Mucosa of descending colon (tissue), 3 donors: ENCODE data around the gene HLA-C. TPM values are rescaled to one million over a fixed set of nuclear protein-coding genes. Genes with fewer than 3 reads are reported as not detected.
A peak's percentile ranks its signal among the peaks of the same experiment; 100 is the strongest.

Experiments
- ATAC-seq: fragments of 200-7000 bp; cut with Tn5 transposase; one replicate; pipeline ENCODE4 v1.9.1; 2020; ENCODE audit warnings: mild to moderate bottlenecking, moderate library complexity
- DNase-seq, 3 donors: peaks; one replicate each; pipeline ENCODE4 v3.0.0-alpha.2; 2020
- H3K36me3 ChIP-seq: fragments of 200-600 bp; one replicate; pipeline ENCODE4 v1.8.0; 2021; ENCODE audit warnings: low read depth, mild to moderate bottlenecking
- H3K4me1 ChIP-seq: fragments of 200-600 bp; one replicate; pipeline ENCODE4 v1.8.0; 2021; ENCODE audit warnings: low read depth, mild to moderate bottlenecking
- H3K4me3 ChIP-seq: fragments of 200-600 bp; one replicate; pipeline ENCODE4 v1.8.0; 2021; ENCODE audit warnings: mild to moderate bottlenecking
- H3K9me3 ChIP-seq: fragments of 200-600 bp; one replicate; pipeline ENCODE4 v1.8.0; 2021; ENCODE audit warnings: mild to moderate bottlenecking
- intact Hi-C, 2 donors: fragments of 100-400 bp; cut with DNase I in 1 of 2; cut with micrococcal nuclease in 1 of 2; formaldehyde crosslinking; loops; one replicate each; pipeline versions ENCODE4 v1.11.0 to v1.11.1; 2022; cut with DNase I, micrococcal nuclease
- total RNA-seq, 3 donors: library from RNA; stranded (reverse); fragmentation: NEBNext Ultra II Directional in 2 of 3; extraction: Animal tissue kit (Norgen Biotek cat#: 25700) in 2 of 3; gene quantifications; one replicate each; pipeline versions ENCODE4 v1.2.1 to v1.2.4, GENCODE V29; 2021 to 2023
- TF ChIP-seq, protein P1 (sequence below): fragments of 200-600 bp; IDR thresholded peaks from one replicate; pipeline ENCODE4 v1.8.0; 2022; ENCODE audit warnings: antibody characterized with exemption, mild to moderate bottlenecking
- donor health status: DM: no; HTN: no; CAD: no; lungs with moderate emphysema.
- donor health status: DM: no; HTN: no; CAD: no.
- donor health status: DM: no; HTN: yes; CAD: no.

HLA-C gene
- total RNA-seq, 3 donors from 2014 or later = 965 to 2,616 (median 1,478) TPM

DNA sequence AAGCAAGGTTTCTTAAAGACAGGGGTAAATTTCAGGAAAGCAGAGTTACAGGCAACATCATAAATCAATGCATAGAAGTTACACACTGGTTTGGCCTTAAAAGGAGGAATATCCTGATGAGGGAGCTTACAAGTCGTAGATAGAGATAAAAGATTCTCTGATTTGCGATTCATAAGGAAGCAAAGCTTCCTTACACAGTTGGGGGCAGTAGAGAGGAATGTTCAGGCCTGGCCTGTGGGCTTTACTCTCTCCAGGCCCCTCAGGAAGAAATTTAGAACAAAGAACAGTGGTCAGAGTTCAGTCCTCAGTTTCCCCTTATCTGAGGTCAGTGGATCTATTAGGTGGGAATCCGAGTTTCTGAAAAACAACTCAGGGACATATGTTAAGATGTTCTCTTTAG, 19.3 kb downstream of the HLA-C start:
- TF ChIP-seq, protein P1, sequence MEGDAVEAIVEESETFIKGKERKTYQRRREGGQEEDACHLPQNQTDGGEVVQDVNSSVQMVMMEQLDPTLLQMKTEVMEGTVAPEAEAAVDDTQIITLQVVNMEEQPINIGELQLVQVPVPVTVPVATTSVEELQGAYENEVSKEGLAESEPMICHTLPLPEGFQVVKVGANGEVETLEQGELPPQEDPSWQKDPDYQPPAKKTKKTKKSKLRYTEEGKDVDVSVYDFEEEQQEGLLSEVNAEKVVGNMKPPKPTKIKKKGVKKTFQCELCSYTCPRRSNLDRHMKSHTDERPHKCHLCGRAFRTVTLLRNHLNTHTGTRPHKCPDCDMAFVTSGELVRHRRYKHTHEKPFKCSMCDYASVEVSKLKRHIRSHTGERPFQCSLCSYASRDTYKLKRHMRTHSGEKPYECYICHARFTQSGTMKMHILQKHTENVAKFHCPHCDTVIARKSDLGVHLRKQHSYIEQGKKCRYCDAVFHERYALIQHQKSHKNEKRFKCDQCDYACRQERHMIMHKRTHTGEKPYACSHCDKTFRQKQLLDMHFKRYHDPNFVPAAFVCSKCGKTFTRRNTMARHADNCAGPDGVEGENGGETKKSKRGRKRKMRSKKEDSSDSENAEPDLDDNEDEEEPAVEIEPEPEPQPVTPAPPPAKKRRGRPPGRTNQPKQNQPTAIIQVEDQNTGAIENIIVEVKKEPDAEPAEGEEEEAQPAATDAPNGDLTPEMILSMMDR = no peak
- intact Hi-C loops = no loop called here
- DNase-seq (no peak), ATAC-seq (no peak)
- no peak overlapping the region for H3K4me3 ChIP-seq
- H3K9me3 ChIP-seq = peaks cover 7% of the 10 kb centered on the region
- no peaks in the 10 kb centered on the region for H3K36me3 ChIP-seq
- H3K4me1 ChIP-seq = no peaks in the 10 kb centered on the region

DNA sequence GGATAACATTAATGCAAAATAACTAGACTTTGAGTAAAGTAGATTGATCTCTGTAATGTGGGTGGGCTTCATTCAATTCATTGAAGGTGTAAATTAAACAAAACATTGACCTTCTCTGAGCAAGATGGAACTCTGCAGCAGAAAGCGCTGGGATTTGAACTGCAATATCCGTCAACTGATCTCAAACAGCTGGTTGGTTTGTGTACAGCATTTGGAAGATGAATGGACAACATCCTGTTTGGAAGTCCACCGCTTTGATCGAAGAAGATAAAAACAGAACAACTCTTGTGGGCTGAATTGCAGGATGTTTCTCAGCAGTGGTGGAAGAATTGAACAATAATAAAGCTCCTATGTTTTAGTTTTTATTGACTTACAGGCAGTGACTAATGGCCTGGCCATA, 20.6 kb downstream of the HLA-C start:
- H3K4me3 ChIP-seq = no peak overlapping the region
- no peaks in the 10 kb centered on the region for H3K4me1 ChIP-seq
- no peak for ATAC-seq
- peaks cover 7% of the 10 kb centered on the region for H3K9me3 ChIP-seq
- intact Hi-C loops = no loop called here
- TF ChIP-seq, protein P1 = no peak
- DNase-seq = no peak
- H3K36me3 ChIP-seq = no peaks in the 10 kb centered on the region

DNA sequence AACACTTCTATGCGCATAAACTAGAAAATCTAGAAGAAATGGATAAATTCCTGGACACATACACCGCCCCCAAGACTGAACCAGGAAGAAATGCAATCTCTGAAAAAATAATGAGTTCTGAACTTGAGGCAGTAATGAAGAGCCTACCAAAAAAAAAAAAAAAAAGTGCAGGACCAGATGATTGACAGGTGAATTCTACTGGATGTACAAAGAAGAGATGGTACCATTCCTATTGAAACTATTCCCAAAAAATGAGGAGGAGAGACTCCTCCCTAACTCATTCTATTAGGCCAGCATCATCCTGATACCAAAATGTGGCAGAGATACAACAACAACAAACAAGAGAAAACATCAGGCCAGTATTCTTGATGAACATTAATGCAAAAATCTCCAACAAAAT, 22.7 kb downstream of the HLA-C start:
- TF ChIP-seq, protein P1 = no peak
- ATAC-seq = no peak
- intact Hi-C loops = no loop called here

DNA sequence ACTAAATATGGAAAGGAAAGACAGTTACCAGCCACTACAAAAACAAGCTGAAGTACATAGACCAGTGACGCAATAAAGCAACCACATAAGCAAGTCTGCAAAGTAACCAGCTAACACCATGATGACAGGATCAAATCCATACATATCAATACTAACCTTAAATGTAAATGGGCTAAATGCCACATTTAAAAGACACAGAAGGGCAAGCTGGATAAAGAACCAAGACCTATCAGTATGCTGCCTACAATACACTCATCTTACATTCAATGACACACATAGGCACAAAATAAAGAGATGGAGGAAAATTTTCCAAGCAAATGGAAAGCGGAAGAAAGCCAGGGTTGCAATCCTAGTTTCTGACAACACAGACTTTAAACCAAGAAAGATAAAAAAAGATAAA, 24.1 kb downstream of the HLA-C start:
- intact Hi-C loops = no loop called here
- H3K36me3 ChIP-seq = no peaks in the 10 kb centered on the region
- H3K9me3 ChIP-seq = peaks cover 7% of the 10 kb centered on the region
- no peaks in the 10 kb centered on the region for H3K4me1 ChIP-seq
- DNase-seq (no peak), ATAC-seq (no peak)
- no peak overlapping the region for H3K4me3 ChIP-seq
- TF ChIP-seq, protein P1 = no peak

More for the DNA sequence above, 22.7 kb downstream of the HLA-C start:
- no peak for DNase-seq
- H3K4me3 ChIP-seq = no peak overlapping the region
- no peaks in the 10 kb centered on the region for H3K36me3 ChIP-seq
- no peaks in the 10 kb centered on the region for H3K4me1 ChIP-seq
- peaks cover 7% of the 10 kb centered on the region for H3K9me3 ChIP-seq

DNA sequence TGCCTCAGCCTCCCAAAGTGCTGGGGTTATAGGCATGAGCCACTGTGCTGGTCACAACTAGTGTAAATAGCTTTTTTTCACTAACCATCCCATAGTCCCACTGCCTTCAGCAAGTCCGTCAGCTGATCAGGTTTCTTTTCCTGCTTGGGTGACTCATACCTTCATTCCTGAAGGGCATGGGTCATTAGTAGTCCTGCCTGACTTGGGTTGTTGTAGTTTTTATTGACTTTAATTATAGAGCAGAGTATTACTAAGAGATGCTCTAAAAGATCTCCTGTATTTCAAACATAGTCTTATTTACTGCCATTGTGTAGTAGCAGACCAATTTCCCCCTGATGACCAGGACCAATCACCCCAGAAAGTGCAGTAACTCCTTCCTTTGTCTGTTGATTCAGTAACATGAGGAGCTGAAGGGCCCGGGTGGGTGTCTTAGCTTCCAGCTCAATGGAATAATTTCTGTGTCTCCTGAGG, 25.8 kb downstream of the HLA-C start:
- H3K4me3 ChIP-seq = no peak overlapping the region
- TF ChIP-seq, protein P1 = no peak
- intact Hi-C loops = no loop called here
- DNase-seq (no peak), ATAC-seq (peak; percentile 100)
- peaks cover 7% of the 10 kb centered on the region for H3K9me3 ChIP-seq
- no peaks in the 10 kb centered on the region for H3K36me3 ChIP-seq
- H3K4me1 ChIP-seq = no peaks in the 10 kb centered on the region

DNA sequence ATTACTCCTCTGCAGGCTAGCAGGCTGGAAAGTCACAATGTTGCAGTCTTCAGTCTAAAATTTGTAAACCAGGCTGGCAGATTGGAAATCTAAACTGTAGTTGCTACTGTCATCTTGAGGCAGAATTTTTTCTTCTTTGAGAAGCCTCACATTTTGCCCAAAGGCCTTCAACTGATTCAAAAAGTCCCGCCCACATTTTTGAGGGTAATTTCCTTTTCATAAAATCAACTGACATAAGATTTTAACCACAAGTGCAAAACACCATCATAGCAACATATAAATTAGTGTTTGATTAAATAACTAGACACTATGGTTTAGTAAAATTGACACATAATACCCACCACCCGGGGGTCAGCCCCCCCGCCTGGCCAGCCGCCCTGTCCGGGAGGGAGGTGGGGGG, 28.4 kb downstream of the HLA-C start:
- DNase-seq (no peak), ATAC-seq (no peak)
- TF ChIP-seq, protein P1 = no peak
- intact Hi-C loops = no loop called here
- Histone ChIP-seq H3K4me1 (no peaks in the 10 kb centered on the region), H3K36me3 (no peaks in the 10 kb centered on the region), H3K9me3 (peaks cover 7% of the 10 kb centered on the region), H3K4me3 (no peak overlapping the region)
